NCI-H82 (cell line): ENCODE measurements around the gene CCDC134.
A peak's percentile ranks its signal among the peaks of the same experiment; 100 is the strongest.

Source experiments
- DNase-seq: peaks from one replicate; lab custom pipeline; 2025; lab: John Stamatoyannopoulos, UW

Gene CCDC134

DNA sequence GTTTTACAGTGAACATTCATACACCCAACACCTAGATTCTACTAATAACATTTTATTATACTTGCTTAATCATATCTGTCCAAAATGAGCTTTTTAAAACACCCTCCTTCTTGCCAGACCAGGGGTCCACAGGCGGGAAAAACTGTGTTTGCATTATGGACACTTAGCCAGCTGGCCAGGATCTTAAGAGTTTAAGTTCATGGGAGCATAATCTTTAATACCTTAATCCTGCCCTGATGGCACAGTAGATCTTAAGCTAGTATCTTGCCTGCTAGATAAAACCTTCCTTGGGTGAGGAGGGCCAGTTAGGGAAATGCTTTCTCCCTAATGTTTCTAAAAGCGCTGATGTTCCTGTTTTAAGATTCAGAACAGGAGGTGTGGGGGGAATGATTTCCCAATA, 13.1 kb upstream of the CCDC134 start:
- DNase-seq, result peak; percentile 98

DNA sequence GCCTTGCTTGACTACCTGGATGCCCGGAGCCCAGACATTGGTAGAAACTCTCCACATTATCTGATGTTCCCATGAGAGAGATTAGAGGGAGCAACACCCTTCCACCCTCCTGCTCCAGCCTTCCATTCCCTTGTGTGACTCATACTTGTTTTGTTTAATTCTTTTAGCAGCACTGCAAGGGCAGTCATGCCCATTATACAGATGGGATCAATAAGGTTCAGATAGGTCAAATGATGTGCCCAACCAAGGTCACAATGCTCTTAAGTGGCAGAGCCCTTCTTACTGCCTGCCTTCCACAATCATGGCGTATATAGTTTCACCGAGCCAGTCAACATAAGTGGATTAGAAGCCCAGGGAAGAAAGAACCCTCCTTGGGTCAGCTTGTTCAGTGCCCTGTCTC, 6.6 kb upstream of the CCDC134 start:
- no peak for DNase-seq

DNA sequence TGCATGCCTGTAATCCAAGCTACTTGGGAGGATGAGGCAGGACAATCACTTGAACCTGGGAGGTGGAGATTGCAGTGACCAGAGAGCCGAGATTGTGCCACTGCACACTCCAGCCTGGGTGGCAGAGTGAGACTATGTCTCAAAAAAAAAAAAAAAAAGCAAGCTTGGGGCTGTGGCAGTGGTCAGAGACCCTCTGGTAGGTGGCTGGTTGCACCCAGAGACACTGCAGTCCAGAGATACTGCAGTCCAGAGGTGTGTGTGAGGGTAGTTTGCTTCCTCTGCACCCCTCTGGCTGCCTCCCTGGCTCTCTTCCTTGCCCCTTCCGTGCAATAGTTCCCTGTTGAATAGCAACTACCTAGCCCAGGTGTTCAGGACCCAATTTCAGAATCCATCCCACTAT, 1.7 kb upstream of the CCDC134 start:
- DNase-seq, result no peak

DNA sequence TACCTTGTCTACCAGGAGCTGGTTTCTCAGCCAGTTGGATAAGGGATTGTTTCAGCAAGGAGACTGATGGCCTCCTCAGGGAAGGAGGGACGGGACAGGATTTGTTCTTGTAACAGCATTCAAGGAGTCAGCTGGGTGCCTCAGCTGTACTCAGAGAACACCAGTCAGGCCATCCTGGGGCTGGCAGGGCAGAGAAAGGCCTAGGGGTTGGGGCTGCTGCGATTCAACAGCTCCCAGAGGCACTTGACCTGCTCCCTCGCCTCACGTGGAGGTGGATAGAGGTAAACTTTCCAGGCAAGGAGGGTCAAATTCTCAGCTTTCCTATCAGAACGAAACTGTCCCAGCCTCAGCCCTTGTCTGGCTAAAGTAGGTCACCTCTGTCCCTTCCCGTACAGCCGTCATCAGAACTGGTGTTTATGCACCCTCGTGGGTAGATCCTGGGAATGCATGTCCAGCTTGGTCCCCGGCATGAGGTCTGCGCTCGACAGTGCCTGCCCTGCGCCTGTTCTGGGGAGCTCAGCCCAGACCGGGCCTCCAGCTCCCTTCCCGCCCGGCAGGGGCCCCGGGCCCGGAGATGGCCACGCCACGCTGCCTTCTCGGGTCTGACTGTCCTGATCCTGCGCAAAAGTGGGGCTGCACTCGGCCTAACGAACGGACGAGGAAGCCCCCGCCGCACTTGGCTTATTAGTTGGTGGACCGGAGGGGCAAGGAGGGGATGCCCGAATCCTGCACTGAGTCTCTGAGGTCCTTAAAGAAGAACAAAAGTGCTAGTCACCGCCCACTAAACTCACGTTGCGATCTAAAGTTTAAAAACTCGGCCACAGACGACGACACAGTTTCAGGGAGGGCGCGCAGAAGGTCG, 762 bp upstream of the CCDC134 start:
- DNase-seq, result peak; percentile 36

DNA sequence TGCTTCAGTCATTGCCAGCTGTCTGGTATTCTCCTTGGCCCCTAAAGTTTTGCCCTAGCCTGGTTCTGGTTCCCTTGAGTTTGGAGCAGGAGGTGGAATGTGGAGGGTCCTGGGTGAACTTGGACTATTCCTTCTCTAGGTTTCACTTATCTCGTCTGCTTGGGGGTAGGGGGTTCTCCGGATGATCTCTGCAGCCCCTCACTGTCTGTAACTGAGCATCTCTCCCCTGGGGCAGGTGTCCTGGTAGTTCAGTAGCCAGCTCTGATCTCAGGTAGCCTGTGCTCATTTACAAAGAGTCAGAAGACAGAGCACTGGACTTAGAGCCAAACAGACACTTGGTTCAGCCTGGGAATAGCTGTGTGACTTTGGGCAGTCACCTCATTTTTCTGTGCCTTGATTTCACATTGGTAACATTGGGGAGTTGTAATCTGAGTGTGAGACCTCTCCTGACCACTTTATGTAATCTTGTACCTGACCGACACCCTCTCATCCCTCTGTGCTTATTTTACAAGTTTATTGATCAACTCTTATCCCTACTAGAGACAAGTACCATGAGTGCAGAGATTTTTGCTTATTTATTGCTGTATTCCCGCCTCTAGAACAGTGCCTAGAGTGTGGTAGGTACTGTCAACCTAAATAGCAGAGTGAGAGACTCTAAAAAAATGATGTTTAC, 804 bp downstream of the CCDC134 start:
- DNase-seq, result no peak

DNA sequence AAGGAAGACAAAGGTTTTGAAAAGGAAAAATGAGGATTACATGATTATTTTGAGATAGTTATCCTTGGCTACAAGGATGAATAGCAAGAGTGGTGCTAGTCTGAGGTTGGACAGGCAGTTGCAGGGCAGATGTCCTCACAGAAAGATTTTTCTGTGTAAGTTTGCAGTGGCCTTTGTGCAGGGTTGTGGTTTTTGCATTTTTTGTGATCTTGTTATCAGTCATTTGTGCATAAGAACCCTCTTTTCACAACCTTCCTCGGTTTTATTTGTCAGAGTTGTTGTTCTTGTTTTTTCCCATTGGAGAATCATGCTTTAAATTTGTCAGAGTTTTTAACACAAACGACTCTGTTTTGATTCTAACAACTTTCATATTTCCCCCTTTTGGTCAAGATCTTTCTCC, 1.4 kb downstream of the CCDC134 start:
- no peak for DNase-seq

DNA sequence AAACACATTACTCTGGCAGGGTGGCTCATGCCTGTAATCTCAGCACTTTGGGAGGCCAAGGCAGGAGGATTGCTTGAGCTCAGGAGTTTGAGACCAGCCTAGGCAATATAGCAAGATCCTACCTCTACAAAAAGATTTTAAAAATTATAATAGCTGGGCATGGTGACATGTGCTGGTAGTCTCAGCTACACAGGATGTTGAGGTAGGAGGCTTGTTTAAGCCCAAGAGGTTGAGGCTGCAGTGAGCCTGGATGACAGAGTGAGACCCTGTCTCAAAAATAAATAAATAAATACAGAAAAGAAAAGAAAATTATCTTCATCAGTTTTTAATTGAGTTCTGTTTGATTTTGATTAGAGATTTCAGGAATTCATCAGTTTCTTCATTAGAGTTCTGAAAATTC, 5.2 kb downstream of the CCDC134 start:
- DNase-seq, result no peak

DNA sequence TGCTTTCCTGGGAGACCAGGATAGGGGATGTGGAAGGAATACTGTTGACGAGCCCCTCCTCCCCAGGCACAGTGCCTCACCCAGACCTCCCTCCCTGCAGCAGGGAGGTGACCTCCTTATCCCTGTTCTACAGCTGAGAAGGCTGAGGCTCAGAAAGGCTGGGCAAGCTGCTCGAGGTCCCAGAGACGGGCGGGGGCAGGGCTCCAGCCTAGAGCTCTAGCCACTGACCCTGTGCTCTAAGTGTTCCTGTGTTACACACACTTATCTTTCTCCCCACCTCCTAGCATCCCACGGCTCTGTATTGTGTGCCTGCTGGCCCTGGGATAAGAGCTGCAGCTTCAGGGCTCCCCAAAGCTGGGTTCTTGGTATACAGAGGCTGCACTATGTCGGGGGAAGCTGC, 7.9 kb downstream of the CCDC134 start:
- no peak for DNase-seq

DNA sequence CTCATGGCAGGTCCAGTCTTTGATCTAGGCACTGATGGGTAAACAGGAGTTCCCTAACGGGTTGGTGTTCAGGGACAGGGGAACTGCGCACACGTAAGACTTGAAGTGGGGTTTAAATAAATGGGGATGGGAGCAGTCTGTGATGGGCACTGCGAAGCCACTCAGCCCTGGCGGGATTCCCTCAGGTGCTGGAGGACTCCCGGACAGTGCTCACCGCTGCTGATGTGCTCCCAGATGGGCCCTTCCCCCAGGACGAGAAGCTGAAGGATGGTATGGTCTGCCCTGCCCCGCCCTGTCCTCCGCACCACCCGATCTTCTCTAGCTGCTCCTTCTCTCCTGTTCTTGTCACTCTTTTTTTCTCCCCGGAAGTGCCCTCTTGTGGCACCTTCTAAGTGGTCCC, 9.5 kb downstream of the CCDC134 start:
- no peak for DNase-seq

DNA sequence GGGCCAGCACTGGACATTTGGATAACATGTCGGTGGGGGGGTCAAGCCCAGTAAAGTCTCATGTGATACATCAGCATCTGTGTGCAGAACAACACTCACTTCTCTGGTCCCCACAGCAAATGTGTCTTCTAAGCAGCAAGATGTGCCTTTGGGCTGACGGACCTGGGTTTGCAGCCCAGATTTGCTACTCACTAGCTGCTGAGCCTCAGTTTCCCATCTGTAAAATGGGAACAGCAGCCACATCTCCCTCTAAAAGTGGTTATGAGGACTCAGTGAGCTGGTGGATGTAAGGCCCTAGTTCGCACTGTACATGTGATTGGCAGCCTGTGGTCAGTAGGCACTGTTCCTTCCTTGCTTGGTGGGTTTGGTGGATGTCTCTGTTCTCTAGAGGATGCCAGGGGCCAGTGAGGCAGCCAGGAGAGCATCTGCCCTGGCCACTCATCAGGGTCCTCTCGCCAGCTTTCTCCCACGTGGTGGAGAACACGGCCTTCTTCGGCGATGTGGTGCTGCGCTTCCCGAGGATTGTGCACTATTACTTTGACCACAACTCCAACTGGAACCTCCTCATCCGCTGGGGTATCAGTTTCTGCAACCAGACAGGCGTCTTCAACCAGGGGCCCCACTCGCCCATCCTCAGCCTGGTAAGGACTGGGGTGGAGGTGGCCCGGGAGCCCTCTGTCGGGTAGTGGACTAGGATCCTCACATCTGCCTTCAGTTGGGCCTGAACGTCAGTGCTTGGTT, 12.5 kb downstream of the CCDC134 start:
- DNase-seq, result no peak

DNA sequence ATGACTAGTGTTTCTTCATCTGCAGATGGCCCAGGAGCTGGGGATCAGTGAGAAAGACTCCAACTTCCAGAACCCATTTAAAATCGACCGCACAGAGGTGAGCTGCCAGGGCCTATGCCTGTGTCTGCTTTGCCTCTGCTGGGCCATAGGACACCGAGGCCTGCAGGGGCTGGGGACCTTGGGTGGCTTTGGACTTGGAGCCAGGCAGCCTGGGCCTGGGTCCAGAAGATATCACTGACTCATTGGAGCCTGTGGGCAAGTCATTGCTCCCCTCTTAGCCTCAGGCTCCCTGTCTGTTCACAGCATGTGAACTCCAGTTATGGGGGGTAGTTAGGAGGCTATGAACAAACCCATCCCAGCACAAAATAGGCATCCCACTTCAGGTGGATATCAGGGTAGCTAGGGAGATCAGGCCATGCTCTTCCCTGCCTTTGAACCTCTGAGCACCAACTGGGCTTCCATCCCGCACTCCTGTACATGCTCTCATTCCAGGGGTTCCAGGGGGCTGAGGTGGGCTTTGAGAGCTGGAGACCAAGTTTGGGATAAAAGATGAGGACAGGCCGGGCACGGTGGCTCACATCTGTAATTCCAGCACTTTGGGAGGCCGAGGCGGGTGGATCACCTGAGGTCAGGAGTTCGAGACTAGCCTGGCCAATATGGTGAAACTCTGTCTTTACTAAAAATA, 13.4 kb downstream of the CCDC134 start:
- no peak for DNase-seq

DNA sequence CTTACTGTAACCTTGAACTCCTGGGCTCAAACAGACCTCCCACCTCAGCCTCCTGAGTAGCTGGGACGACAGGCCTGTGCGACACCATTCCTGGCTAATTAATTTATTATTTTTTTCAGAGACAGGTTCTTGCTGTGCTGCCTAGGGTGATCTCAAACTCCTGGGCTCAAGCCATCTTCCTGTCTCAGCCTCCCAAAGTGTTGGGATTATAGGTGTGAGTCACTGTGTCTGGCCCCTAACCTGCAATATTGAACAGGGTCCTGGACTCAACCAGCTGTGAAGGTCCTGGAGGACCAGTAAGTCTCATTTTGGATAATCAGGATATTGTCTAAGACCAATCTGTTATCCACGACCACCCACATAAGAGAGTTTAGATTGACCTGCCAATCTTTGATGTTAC, 15.2 kb downstream of the CCDC134 start:
- DNase-seq, result peak; percentile 31

DNA sequence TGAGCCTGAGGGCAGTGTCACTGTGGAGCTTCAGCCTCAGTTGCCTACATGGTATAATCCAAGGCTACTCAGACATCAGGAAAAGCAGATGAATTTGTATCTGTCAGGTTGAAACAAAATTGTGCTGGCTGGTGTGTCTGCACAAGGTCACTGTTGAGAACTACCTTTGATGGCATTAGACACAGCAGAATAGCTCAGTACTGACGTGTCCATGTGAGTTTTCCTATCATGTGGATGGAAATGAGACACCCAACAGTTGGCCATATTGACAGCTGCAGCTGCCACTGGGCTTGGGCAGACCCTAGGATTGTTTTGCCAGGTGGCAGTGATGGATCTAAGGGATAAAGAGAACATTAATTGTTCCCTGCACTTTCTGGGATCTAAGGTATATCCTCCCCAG, 15.8 kb downstream of the CCDC134 start:
- DNase-seq, result peak; percentile 90

DNA sequence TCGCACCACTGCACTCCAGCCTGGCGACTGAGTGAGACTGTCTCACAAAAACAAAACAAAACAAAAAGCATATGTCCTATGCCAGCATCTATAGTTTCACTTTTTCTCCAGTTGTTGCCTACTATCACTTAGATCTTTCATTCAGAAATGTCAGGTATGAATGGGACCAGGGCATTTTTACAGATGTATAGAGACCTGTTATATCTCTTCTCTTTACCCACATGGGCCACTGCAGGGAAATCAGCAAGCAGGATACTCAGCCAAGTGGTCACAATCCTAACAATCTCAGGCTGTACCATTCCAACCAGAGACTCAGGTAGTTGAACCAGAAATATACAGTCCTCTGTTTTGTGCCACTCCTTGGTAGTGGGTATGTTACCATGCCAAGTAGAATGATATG, 16.4 kb downstream of the CCDC134 start:
- no peak for DNase-seq

DNA sequence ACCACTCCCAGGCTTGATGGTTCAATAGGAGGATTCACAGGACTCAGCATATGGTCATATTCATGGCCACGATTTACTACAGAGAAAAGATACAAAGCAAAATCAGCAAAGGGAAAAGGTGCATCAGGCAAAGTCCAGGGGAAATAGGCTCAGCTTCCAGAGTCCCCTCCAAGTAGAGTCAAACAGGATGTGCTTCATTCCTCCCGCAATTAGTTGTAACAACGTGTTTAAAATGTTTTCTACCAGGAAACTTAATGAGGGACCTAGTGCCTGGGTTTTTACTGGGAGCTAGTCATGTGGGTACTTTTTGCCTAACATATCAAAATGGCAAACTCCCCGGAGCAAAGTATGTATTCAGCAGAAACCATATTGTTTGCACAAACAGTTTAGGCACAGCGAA, 17.5 kb downstream of the CCDC134 start:
- DNase-seq, result no peak

DNA sequence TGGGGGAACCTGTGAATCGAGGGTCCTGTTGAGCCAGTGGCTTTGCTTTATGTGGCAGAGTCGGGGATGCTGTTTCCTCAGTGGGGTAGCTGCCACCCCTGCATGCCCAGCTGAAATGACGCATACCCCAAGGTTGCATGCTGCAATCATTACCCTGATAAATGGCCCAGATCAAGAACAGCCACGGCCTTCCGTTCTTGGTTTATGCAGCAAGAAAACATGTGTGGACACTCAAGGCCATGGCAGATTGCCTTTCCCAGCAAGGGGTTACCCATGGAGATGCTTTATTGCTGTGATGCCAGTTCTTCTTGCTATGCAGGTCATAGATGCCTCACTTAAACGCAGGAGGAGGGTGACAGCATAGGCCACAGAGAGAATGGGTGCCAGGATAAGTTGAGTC, 18.1 kb downstream of the CCDC134 start:
- no peak for DNase-seq

DNA sequence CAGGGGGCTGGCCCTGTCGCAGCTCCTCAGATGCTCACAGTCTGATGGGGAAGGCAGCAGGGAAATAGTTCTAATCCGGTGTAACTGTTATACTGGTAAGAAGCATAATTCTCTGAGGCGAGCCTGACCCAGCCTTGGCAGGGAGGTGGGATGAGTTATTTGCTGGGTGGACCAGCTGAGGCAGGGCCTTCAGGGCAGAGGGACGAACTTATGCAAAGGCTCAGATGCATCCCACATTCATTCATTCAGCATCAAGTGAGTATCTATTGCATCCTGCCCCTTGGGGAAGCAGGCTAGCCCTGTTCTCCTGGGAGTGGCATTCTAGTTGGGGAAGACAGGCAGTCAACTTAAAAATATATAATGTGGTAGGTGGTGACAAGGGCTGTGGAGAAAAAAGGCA, 18.8 kb downstream of the CCDC134 start:
- no peak for DNase-seq

DNA sequence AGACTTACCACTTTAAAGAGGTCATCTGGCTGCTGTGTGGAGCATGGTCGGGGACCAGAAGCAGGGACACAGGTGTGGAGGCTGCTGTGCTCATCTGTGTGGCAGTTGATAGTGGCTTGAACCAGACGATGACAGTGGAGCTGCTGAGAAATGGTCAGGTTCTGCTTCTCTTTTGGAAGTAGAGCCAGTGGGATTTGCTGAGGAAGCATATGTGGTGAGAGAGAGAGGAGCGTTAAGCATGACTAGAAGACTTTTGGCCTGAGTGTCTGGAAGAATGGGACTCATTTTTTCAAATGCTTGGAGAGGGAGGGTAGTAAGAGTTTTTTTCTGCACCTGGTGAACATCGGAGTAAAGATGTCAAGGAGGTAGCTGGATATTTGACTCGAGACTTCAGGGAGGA, 20.0 kb downstream of the CCDC134 start:
- no peak for DNase-seq

DNA sequence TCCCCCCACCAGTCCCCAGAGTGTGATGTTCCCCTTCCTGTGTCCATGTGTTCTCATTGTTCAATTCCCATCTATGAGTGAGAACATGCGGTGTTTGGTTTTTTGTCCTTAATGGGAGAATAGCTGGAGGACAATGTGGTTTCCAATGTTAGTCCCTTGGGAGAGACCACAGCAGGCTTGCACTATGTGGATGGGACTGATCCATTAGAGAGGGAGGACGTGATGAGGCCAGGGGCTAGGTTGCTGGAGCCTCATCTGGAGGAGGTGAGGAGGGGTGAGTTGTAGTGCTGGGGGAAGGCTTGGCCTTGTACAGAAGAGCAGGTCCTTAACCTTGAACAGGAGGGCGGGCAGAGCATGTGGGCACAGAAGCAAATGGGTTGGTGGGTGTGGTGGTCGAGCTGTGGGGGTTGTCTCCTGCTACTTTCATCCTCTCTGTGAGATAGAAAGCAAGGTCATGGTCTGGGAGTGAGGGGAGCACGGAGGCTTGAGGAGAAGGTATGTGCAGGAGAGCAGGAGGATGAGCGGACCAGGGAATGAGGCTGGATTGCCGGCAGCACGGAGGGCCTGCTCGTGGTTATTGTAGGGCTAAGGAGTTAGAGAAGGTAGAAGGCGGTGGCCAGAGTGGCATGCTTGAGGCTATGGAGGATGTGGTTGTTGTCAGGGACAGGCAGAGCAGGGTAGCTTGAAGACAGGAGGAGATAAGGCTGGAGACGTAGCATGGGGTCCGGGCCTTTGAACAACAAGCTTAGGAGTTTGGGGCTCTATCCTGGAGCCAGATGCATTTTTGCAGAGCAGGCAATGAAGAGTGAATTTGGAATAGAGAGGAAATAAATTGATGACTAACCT, 21.2 kb downstream of the CCDC134 start:
- no peak for DNase-seq

DNA sequence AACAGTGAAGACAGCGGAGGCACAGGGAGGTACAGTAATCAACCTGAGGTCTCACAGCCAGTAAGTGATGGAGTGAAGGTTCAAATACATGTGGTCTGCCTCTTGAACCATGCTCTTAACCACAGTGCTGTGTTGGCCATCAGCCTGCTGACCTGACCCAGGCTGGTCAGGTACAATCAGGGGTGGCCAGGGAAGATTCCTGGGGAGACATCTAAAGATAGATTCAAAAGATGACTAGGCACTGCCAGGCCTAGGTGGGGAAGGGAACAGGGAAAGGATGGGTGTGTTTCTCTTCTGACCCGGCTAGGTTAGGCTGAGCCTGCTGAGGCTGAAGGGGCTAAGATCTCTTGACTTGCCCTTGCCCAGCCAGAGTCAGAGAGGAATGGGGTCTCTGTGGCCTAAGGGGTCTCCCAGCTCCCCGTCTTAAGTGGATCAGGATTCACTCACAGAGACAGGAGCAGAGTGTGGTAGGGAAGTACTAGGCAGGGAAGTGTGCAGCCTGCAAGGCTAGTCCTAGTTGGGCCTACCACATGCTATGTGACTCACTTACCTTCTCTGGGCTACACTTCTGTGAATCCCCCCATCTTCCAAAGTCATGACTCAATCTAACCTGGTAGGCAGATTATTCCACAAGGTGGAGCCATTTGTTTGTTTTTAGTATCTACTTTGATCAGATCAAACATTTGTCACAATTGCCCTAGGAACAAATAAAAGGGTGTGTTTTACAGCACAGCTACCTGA, 22.0 kb downstream of the CCDC134 start:
- DNase-seq, result peak; percentile 64

DNA sequence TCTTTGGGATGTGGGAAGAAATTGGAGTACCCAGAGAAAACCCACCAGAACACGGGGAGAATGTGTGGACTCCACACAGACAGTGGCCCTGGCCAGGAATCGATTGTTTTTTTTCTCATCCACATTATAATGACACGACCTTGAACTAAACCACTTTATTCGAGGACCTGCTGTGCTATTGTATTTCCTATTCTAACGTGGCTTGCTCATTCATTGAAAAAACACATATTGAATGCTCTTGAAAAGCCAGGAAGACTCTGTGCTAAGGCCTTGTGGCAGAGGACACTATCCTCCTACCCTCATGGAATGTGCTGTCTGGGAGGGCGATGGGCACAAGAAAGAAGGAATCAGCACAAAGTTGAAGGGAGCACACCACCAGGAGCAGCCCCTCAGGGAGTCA, 23.3 kb downstream of the CCDC134 start:
- no peak for DNase-seq
